Activated CD8-positive, alpha-beta memory T cell treated with anti-CD3 and anti-CD28 coated beads for 48 hours (primary cell): ENCODE results near the gene TAOK1.
"Not testable (repeated sequence)": the region's sequence is repeated elsewhere in the genome, so short reads cannot be mapped to it uniquely, and the experiment has no call there.

Source experiments
- DNase-seq, 3 experiments: peaks; one replicate each; pipeline ENCODE4 v3.0.0-alpha.2; 2020; ENCODE audit warnings: low read depth in 2 of 3, low spot score in 2 of 3

TAOK1 gene

GRCh38 chr17:29533976-29534375 lies 143.8 kb downstream of the TAOK1 start:
- DNase-seq = no peak

- no peak for DNase-seq
These were observed 153.9 kb downstream of the TAOK1 start for GRCh38 chr17:29544066-29544465.

GRCh38 chr17:29546085-29546484 lies 155.9 kb downstream of the TAOK1 start:
- DNase-seq = no peak

GRCh38 chr17:29546830-29547229 lies 156.7 kb downstream of the TAOK1 start:
- no peak for DNase-seq

- DNase-seq = no peak
These were observed 159.2 kb downstream of the TAOK1 start for GRCh38 chr17:29549177-29549923.

GRCh38 chr17:29555840-29556239 lies 165.7 kb downstream of the TAOK1 start:
- DNase-seq = no peak

- DNase-seq = no peak
These were observed 167.0 kb downstream of the TAOK1 start for GRCh38 chr17:29557085-29557738.

GRCh38 chr17:29557739-29558116 lies 167.6 kb downstream of the TAOK1 start:
- no peak for DNase-seq

- DNase-seq = not testable (repeated sequence)
These were observed 168.0 kb downstream of the TAOK1 start for GRCh38 chr17:29558139-29558538.

GRCh38 chr17:29559640-29560039 lies 169.5 kb downstream of the TAOK1 start:
- DNase-seq = no peak

- DNase-seq = no peak
These were observed 170.2 kb downstream of the TAOK1 start for GRCh38 chr17:29560316-29560715.

- DNase-seq = no peak
These were observed 171.7 kb downstream of the TAOK1 start for GRCh38 chr17:29561554-29562517.

GRCh38 chr17:29562615-29563014 lies 172.5 kb downstream of the TAOK1 start:
- no peak for DNase-seq

GRCh38 chr17:29563816-29564215 lies 173.7 kb downstream of the TAOK1 start:
- DNase-seq = no peak

- peak in 1 of 3 experiments; percentile 36 for DNase-seq
These were observed 175.7 kb downstream of the TAOK1 start for GRCh38 chr17:29565643-29566472.

GRCh38 chr17:29566473-29567303 lies 176.5 kb downstream of the TAOK1 start, which contains the start of gene ABHD15:
TSS of gene ABHD15 (minus strand) at chr17:29567037. CDS start at chr17:29566966, 71 bp downstream.
- peak in 2 of 3 experiments; percentile 53 to 55 for DNase-seq

- no peak for DNase-seq
These were observed 177.1 kb downstream of the TAOK1 start for GRCh38 chr17:29567304-29567553.

GRCh38 chr17:29567554-29568330 lies 177.6 kb downstream of the TAOK1 start:
- DNase-seq = peak in 1 of 3 experiments; percentile 58
